ENCODE data around the gene LRFN3.
"Not testable (repeated sequence)": the region's sequence is repeated elsewhere in the genome, so short reads cannot be mapped to it uniquely, and the experiment has no call there.

DNA sequence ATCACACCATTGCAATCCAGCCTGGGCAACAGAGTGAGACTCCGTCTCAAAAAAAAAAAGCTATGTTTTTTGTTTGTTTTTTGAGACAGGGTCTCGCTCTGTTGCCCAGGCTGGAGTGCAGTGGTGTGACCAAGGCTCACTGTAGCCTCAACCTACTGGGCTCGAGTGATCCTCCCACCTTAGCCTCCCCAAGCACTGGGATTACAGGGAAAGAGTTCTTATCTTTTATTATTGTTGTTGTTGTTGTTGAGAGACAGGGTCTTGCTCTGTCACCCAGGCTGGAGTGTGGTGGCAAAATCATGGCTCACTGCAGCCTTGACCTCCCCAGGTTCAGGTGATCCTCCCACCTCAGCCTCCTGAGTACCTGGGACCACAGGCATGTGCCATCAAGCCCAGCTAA lies 44.4 kb upstream of the LRFN3 start:
- TF ChIP-seq ZFP3 (CRISPR knock-in tag; IDR thresholded peaks at IDR 0.05); ZNF8 (CRISPR knock-in tag; IDR thresholded peaks at IDR 0.05); ARNTL (CRISPR knock-in tag; IDR thresholded peaks at IDR 0.05; ENCODE audit: borderline replicate concordance, low read depth); ZC3H10 (CRISPR knock-in tag; IDR thresholded peaks at IDR 0.05); ZFP30 (CRISPR knock-in tag; IDR thresholded peaks at IDR 0.05); TCF4 (CRISPR knock-in tag; IDR thresholded peaks at IDR 0.05; ENCODE audit: borderline replicate concordance); CSDC2 (CRISPR knock-in tag; IDR thresholded peaks at IDR 0.05); OSR1 (CRISPR knock-in tag; IDR thresholded peaks at IDR 0.05); RARB (CRISPR knock-in tag; IDR thresholded peaks at IDR 0.05): not testable (repeated sequence)
- TF ChIP-seq, protein P1, sequence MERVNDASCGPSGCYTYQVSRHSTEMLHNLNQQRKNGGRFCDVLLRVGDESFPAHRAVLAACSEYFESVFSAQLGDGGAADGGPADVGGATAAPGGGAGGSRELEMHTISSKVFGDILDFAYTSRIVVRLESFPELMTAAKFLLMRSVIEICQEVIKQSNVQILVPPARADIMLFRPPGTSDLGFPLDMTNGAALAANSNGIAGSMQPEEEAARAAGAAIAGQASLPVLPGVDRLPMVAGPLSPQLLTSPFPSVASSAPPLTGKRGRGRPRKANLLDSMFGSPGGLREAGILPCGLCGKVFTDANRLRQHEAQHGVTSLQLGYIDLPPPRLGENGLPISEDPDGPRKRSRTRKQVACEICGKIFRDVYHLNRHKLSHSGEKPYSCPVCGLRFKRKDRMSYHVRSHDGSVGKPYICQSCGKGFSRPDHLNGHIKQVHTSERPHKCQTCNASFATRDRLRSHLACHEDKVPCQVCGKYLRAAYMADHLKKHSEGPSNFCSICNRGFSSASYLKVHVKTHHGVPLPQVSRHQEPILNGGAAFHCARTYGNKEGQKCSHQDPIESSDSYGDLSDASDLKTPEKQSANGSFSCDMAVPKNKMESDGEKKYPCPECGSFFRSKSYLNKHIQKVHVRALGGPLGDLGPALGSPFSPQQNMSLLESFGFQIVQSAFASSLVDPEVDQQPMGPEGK (CRISPR knock-in tag; IDR thresholded peaks at IDR 0.05; ENCODE audit: borderline replicate concordance) = not testable (repeated sequence)
- TF ChIP-seq, protein P2, sequence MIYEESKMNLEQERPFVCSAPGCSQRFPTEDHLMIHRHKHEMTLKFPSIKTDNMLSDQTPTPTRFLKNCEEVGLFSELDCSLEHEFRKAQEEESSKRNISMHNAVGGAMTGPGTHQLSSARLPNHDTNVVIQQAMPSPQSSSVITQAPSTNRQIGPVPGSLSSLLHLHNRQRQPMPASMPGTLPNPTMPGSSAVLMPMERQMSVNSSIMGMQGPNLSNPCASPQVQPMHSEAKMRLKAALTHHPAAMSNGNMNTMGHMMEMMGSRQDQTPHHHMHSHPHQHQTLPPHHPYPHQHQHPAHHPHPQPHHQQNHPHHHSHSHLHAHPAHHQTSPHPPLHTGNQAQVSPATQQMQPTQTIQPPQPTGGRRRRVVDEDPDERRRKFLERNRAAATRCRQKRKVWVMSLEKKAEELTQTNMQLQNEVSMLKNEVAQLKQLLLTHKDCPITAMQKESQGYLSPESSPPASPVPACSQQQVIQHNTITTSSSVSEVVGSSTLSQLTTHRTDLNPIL (CRISPR knock-in tag; IDR thresholded peaks at IDR 0.05; ENCODE audit: low read depth) = not testable (repeated sequence)
- TF ChIP-seq, protein P3, sequence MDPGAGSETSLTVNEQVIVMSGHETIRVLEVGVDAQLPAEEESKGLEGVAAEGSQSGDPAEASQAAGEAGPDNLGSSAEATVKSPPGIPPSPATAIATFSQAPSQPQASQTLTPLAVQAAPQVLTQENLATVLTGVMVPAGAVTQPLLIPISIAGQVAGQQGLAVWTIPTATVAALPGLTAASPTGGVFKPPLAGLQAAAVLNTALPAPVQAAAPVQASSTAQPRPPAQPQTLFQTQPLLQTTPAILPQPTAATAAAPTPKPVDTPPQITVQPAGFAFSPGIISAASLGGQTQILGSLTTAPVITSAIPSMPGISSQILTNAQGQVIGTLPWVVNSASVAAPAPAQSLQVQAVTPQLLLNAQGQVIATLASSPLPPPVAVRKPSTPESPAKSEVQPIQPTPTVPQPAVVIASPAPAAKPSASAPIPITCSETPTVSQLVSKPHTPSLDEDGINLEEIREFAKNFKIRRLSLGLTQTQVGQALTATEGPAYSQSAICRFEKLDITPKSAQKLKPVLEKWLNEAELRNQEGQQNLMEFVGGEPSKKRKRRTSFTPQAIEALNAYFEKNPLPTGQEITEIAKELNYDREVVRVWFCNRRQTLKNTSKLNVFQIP (CRISPR knock-in tag; IDR thresholded peaks at IDR 0.05; ENCODE audit: borderline replicate concordance, low read depth) = not testable (repeated sequence)

All from SK-N-SH treated with all-trans-retinoic acid at 6 μM for 48 hours (cell line).